Liver (tissue), 9 donors: ENCODE data around the gene LHFPL2. TPM values are rescaled to one million over a fixed set of nuclear protein-coding genes. Genes with fewer than 3 reads are reported as not detected.

Experiments
- DNase-seq: peaks from one replicate; pipeline ENCODE4 v3.0.0-alpha.2; 2017; ENCODE audit warnings: low spot score
- H3K27ac ChIP-seq, 2 donors: one replicate each; pipeline ENCODE4 v1.7.0; 2013; ENCODE audit warnings: inconsistent platforms in 2 of 2, low read length in 2 of 2, control low read depth in 1 of 2, low read depth in 1 of 2, mild to moderate bottlenecking in 1 of 2
- H3K27me3 ChIP-seq, 4 donors: one replicate each; pipeline versions ENCODE4 v1.6.1 to v1.7.0; 2013; ENCODE audit warnings: low read length in 3 of 4, inconsistent platforms in 1 of 4, mild to moderate bottlenecking in 1 of 4, moderate library complexity in 1 of 4; ENCODE audit not compliant: control insufficient read depth in 4 of 4, insufficient read depth in 4 of 4
- H3K36me3 ChIP-seq, 4 donors: one replicate each; pipeline versions ENCODE4 v1.6.1 to v1.7.0; 2013; ENCODE audit warnings: low read length in 3 of 4, mild to moderate bottlenecking in 3 of 4, low read depth in 1 of 4, moderate library complexity in 1 of 4; ENCODE audit not compliant: control insufficient read depth in 4 of 4, insufficient read depth in 3 of 4
- H3K4me1 ChIP-seq, 4 donors: one replicate each; pipeline versions ENCODE4 v1.6.1 to v1.7.0; 2013; ENCODE audit warnings: low read length in 3 of 4, mild to moderate bottlenecking in 3 of 4, moderate library complexity in 1 of 4; ENCODE audit not compliant: control insufficient read depth in 4 of 4, insufficient read depth in 4 of 4
- H3K4me3 ChIP-seq, 3 donors: one replicate each; pipeline versions ENCODE4 v1.6.1 to v1.7.0; 2013; ENCODE audit warnings: low read length in 3 of 3, control low read depth in 1 of 3, low read depth in 1 of 3, mild to moderate bottlenecking in 1 of 3
- H3K9ac ChIP-seq, 2 donors: one replicate each; pipeline ENCODE4 v1.7.0; 2013; ENCODE audit warnings: low read length in 2 of 2, mild to moderate bottlenecking in 2 of 2, moderate library complexity in 2 of 2, control low read depth in 1 of 2, low read depth in 1 of 2
- H3K9me3 ChIP-seq, 4 donors: one replicate each; pipeline versions ENCODE4 v1.6.1 to v1.7.0; 2013; ENCODE audit warnings: low read length in 3 of 4; ENCODE audit not compliant: control insufficient read depth in 4 of 4
- CTCF ChIP-seq: fragments of 150-350 bp; IDR thresholded peaks from 2 replicates; pipeline ENCODE4 v1.5.1; 2017; ENCODE audit warnings: improper control_type of control experiment, low read depth, low read length; ENCODE audit not compliant: missing input control
- EGR1 ChIP-seq, 2 donors: IDR thresholded peaks; 2 replicates each; pipeline ENCODE4 v1.6.1; 2016 to 2018; ENCODE audit warnings: antibody characterized with exemption in 2 of 2, low read depth in 2 of 2
- FOXA1 ChIP-seq: IDR thresholded peaks from 2 replicates; pipeline ENCODE4 v1.6.1; 2016; ENCODE audit warnings: antibody characterized with exemption
- FOXA2 ChIP-seq: IDR thresholded peaks from 2 replicates; pipeline ENCODE4 v1.6.1; 2016; ENCODE audit warnings: antibody characterized with exemption
- GABPA ChIP-seq, 2 donors: IDR thresholded peaks in 1 of 2; conservative IDR thresholded peaks in 1 of 2; 2 replicates each; pipeline ENCODE4 v1.6.1; 2016; ENCODE audit warnings: antibody characterized with exemption in 2 of 2, mild to moderate bottlenecking in 1 of 2, moderate library complexity in 1 of 2
- HNF4A ChIP-seq, 2 donors: conservative IDR thresholded peaks; 2 replicates each; pipeline ENCODE4 v1.6.1; 2016; ENCODE audit warnings: antibody characterized with exemption in 2 of 2, mild to moderate bottlenecking in 2 of 2
- HNF4G ChIP-seq: IDR thresholded peaks from 2 replicates; pipeline ENCODE4 v1.6.1; 2016; ENCODE audit warnings: antibody characterized with exemption
- JUND ChIP-seq, 2 donors: IDR thresholded peaks; 2 replicates each; pipeline ENCODE4 v1.6.1; 2016; ENCODE audit warnings: antibody characterized with exemption in 2 of 2
- NR2F2 ChIP-seq: IDR thresholded peaks from 2 replicates; pipeline ENCODE4 v1.6.1; 2016; ENCODE audit warnings: antibody characterized with exemption
- REST ChIP-seq: IDR thresholded peaks from 2 replicates; pipeline ENCODE4 v1.6.1; 2016; ENCODE audit warnings: antibody characterized with exemption, mild to moderate bottlenecking
- RXRA ChIP-seq, 2 donors: IDR thresholded peaks; 2 replicates each; pipeline ENCODE4 v1.6.1; 2017 to 2018; ENCODE audit warnings: antibody characterized with exemption in 2 of 2, mild to moderate bottlenecking in 1 of 2
- SP1 ChIP-seq: IDR thresholded peaks from 2 replicates; pipeline ENCODE4 v1.6.1; 2018; ENCODE audit warnings: antibody characterized with exemption, mild to moderate bottlenecking
- TAF1 ChIP-seq: conservative IDR thresholded peaks from 2 replicates; pipeline ENCODE4 v1.6.1; 2016; ENCODE audit warnings: antibody characterized with exemption, mild to moderate bottlenecking
- YY1 ChIP-seq: IDR thresholded peaks from 2 replicates; pipeline ENCODE4 v1.6.1; 2016; ENCODE audit warnings: antibody characterized with exemption, mild to moderate bottlenecking
- ZBTB33 ChIP-seq: IDR thresholded peaks from 2 replicates; pipeline ENCODE4 v1.6.1; 2016; ENCODE audit warnings: antibody characterized with exemption
- WGBS: extraction: QIAGEN DNeasy Blood & Tissue Kit; methylation state at CpG from one replicate; pipeline ENCODE4 v1.1.7; 2013; 5-methylcytosine and 5-hydroxymethylcytosine counted together
- polyA plus RNA-seq, 2 donors: library from polyadenylated mRNA; stranded (reverse) in 1 of 2; unstranded in 1 of 2; fragments of 200-250 nt in 1 of 2; fragments of >200 nt in 1 of 2; fragmentation: Nextera tagmentation in 1 of 2; extraction: Ambion mirVana in 1 of 2; gene quantifications; one replicate each; pipeline versions ENCODE4 v1.2.1 to v1.2.3, GENCODE V29; 2013 to 2015
- total RNA-seq, 2 donors: library from RNA; depleted of rRNA; stranded (reverse); fragments of >200 nt; gene quantifications; one replicate each; pipeline ENCODE4 v1.2.3, GENCODE V29; 2014
- donor health status: healthy.
- donor health status: healthy.
- donor health status: healthy.
- donor health status: healthy.
- donor health status: healthy.

Gene LHFPL2
- total and polyA plus RNA-seq, 4 donors, result 1.6 to 9.4 (median 5.6) TPM

GRCh38 chr5:78586251-78586650, 62.3 kb downstream of the LHFPL2 start:
- Histone ChIP-seq H3K36me3 (no peaks in the 10 kb centered on the region), H3K4me3 (no peak overlapping the region), H3K9ac (no peak overlapping the region), H3K27ac (no peak overlapping the region), H3K27me3 (no peaks in the 10 kb centered on the region), H3K4me1 (no peaks in the 10 kb centered on the region), H3K9me3 (no peaks in the 10 kb centered on the region)
- WGBS, result 89% methylated on average over 6 of the region's 6 CpGs
- DNase-seq, result no peak
- TF ChIP-seq CTCF (no peak), NR2F2 (no peak), YY1 (no peak), HNF4G (no peak), FOXA2 (no peak), REST (no peak), EGR1 (IDR thresholded peaks at IDR 0.05; ENCODE audit: low read depth in 2 of 2) (no peak), HNF4A (conservative IDR thresholded peaks at IDR 0.05) (no peak), RXRA (IDR thresholded peaks at IDR 0.05) (no peak), TAF1 (no peak), ZBTB33 (no peak), JUND (IDR thresholded peaks at IDR 0.05) (no peak), SP1 (no peak), FOXA1 (no peak), GABPA (IDR thresholded peaks at IDR 0.05 in 1 of 2, conservative IDR thresholded peaks at IDR 0.05 in 1 of 2) (no peak)

- Histone ChIP-seq H3K36me3 (no peaks in the 10 kb centered on the region), H3K4me1 (peaks cover 0 to 7% (median 0%) of the 10 kb centered on the region in 4 donors), H3K27ac (no peak overlapping the region), H3K9ac (no peak overlapping the region), H3K4me3 (no peak overlapping the region), H3K9me3 (no peaks in the 10 kb centered on the region), H3K27me3 (no peaks in the 10 kb centered on the region)
- DNase-seq, result no peak
- TF ChIP-seq HNF4G (no peak), NR2F2 (no peak), ZBTB33 (no peak)
Observed at GRCh38 chr5:78578015-78578414, 70.6 kb downstream of the LHFPL2 start.
